ENCODE results near the gene CAMSAP2. TPM values are rescaled to one million over a fixed set of nuclear protein-coding genes. Genes with fewer than 3 reads are reported as not detected.

CAMSAP2 gene
- polyA plus RNA-seq, 2 of the 4 experiments (the other 2 are of a cell fraction), result 17.3 to 28.5 TPM

DNA sequence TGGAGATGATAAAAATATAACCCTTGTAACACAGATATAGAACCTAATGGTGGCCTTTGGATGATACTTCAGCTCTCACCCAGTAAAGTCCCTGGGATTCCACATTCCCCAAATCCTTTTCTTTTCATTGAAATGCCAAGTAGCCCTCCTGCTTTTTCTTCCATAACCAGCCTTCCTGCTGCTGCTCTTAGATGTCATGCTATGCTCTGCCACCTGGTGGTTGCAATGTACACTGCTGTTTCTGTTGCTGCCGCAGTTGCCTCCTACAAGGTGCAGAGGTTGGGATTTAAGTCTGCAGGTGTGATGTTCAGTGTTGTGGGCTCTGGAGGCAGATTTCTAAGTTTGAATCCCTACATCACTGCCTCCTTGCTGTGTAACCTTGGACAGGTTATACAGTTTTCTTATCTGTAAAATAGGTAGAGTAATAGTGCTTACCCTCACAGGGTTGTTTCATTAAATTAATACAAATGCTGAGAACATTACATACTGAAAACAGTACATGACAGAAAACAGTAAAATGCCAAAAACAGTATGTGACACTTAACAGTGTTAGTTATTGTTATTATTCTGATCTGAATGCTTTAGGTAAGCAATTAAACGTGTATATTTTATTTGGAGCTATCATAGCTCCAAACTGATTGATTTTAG is 64.3 kb downstream of the CAMSAP2 start:
- Histone ChIP-seq H3K4me1 (peaks cover 9% of the 10 kb centered on the region; the same call in 1 of the 3 replicates), H3K27ac (no peak overlapping the region), H3K4me3 (no peak overlapping the region), H3K4me2 (peak overlapping the region; percentile 6; the same call in 1 of the 3 replicates), H3K9me3 (no peaks in the 10 kb centered on the region)
- ATAC-seq, result peak; percentile 96 to 99
- POLR2A ChIA-PET, result interaction anchor here (1.0 kb wide), 1 partner anchor 133 kb away, joined by 5 read pairs; the partner anchor contains the start of gene DDX59
- peak; percentile 93 for FAIRE-seq
- TF ChIP-seq NFE2L2 (conservative IDR thresholded peaks at IDR 0.05; ENCODE audit: low read length) (no peak), SMC3 (IDR thresholded peaks at IDR 0.05) (peak; percentile 95), RAD21 (conservative IDR thresholded peaks at IDR 0.05 in 1 of 2, IDR thresholded peaks at IDR 0.05 in 1 of 2) (peak; percentile 87 to 89), NR3C1 (IDR thresholded peaks at IDR 0.05) (no peak)
- TF ChIP-seq, protein P1, sequence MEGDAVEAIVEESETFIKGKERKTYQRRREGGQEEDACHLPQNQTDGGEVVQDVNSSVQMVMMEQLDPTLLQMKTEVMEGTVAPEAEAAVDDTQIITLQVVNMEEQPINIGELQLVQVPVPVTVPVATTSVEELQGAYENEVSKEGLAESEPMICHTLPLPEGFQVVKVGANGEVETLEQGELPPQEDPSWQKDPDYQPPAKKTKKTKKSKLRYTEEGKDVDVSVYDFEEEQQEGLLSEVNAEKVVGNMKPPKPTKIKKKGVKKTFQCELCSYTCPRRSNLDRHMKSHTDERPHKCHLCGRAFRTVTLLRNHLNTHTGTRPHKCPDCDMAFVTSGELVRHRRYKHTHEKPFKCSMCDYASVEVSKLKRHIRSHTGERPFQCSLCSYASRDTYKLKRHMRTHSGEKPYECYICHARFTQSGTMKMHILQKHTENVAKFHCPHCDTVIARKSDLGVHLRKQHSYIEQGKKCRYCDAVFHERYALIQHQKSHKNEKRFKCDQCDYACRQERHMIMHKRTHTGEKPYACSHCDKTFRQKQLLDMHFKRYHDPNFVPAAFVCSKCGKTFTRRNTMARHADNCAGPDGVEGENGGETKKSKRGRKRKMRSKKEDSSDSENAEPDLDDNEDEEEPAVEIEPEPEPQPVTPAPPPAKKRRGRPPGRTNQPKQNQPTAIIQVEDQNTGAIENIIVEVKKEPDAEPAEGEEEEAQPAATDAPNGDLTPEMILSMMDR (IDR thresholded peaks at IDR 0.05), result peak; percentile 93
- DNase-seq (ENCODE audit: low read depth in 1 of 2, low spot score in 1 of 2), result peak; percentile 81 to 84
- WGBS (ENCODE audit: missing lambda C conversion rate), result 43% methylated on average over 2 of the region's 2 CpGs
- CTCF ChIA-PET, result interaction anchor here (0.5 to 6.0 kb wide), 35 partner anchors 9 to 367 kb away, joined by 3 to 68 read pairs (median 4); partner anchors contain the start of genes DDX59 and KIF14

DNA sequence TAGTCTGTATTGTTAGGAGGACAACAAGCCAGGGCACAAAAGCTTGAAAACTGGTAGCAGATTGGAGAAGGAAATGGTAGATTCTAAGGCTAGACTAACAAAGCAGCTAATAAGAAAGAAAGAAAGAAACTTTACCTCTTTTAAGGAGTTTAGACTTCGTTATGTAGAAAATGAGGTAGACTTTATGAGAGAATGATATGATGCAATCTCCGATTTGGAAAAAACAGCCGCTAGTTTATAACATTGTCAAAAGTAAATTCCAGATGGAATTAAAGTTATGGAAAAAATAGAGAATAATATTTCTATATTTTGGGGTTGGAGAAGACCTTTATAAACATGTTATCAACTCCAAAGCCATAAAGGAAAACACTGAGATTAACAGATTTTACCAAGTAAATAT is 67.0 kb downstream of the CAMSAP2 start:
- H3K9me3 ChIP-seq, result no peaks in the 10 kb centered on the region
- H3K27ac ChIP-seq, result no peak overlapping the region
- peaks cover 9% of the 10 kb centered on the region; the same call in 1 of the 3 replicates for H3K4me1 ChIP-seq
- ChIA-PET POLR2A (no interaction called here), CTCF (interaction anchor here (0.8 to 4.0 kb wide), 4 partner anchors 136 to 247 kb away, joined by 3 to 24 read pairs (median 5); partner anchors contain the start of gene DDX59)
- ATAC-seq (no peak), DNase-seq (ENCODE audit: low read depth in 1 of 2, low spot score in 1 of 2) (no peak), FAIRE-seq (no peak)
- whole genome bisulfite sequencing (ENCODE audit: missing lambda C conversion rate), result 92% methylated on average over 3 of the region's 3 CpGs
- TF ChIP-seq FOSL2 (IDR thresholded peaks at IDR 0.05) (no peak), FOSL2 (CRISPR knock-in tag; IDR thresholded peaks at IDR 0.05) (no peak), HOXB5 (CRISPR knock-in tag; IDR thresholded peaks at IDR 0.05) (no peak), JUNB (IDR thresholded peaks at IDR 0.05) (no peak), NPAS2 (CRISPR knock-in tag; IDR thresholded peaks at IDR 0.05; ENCODE audit: borderline replicate concordance) (no peak), MYC (IDR thresholded peaks at IDR 0.05; ENCODE audit: borderline replicate concordance, low read length) (no peak)
- no peak overlapping the region for H3K4me3 ChIP-seq
- no peak overlapping the region for H3K4me2 ChIP-seq

DNA sequence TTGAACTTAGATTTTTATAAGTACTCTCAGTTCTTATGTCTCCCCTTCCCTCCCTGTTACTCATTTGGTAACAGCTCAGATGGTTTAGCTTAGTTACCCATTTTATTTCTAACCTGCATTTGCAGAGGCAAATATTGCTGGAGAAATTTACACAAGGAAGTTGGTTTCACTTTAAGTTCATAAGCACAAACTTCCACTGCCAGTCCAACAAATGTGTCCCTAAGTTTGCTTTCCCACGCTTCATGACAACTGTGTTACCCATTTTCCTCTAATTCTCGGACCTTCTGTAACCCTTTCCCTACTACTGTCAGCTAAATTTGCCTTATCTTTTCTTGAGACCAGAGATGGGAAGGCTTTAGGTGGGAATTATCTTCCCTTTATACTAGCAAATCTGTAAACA is 70.2 kb downstream of the CAMSAP2 start:
- WGBS (ENCODE audit: missing lambda C conversion rate), result 90% methylated on average over 2 of the region's 2 CpGs
- FAIRE-seq, result no peak
- no peak for DNase-seq (ENCODE audit: low read depth in 1 of 2, low spot score in 1 of 2)
- ATAC-seq, result no peak
- Histone ChIP-seq H3K27ac (no peak overlapping the region), H3K4me3 (no peak overlapping the region), H3K4me2 (no peak overlapping the region), H3K9me3 (no peaks in the 10 kb centered on the region), H3K4me1 (no peaks in the 10 kb centered on the region)
- ChIA-PET CTCF (interaction anchor here (1.9 to 2.2 kb wide), 2 partner anchors 18 to 175 kb away, joined by 4 to 6 read pairs; no protein-coding TSS in a partner anchor), POLR2A (no interaction called here)
- TF ChIP-seq RAD21 (conservative IDR thresholded peaks at IDR 0.05 in 1 of 2, IDR thresholded peaks at IDR 0.05 in 1 of 2) (no peak), RFX5 (IDR thresholded peaks at IDR 0.05) (no peak), CHD4 (IDR thresholded peaks at IDR 0.05; ENCODE audit: borderline replicate concordance) (no peak), POLR2A (IDR thresholded peaks at IDR 0.05; ENCODE audit: low read length) (no peak), KDM1A (IDR thresholded peaks at IDR 0.05; ENCODE audit: low read depth) (no peak), ZC3H11A (IDR thresholded peaks at IDR 0.05) (no peak), HDAC2 (IDR thresholded peaks at IDR 0.05) (no peak), ZNF302 (CRISPR knock-in tag; IDR thresholded peaks at IDR 0.05) (no peak), RCOR1 (IDR thresholded peaks at IDR 0.05; ENCODE audit: low read depth, low read length) (no peak), SREBF2 (IDR thresholded peaks at IDR 0.05) (no peak), CHD2 (IDR thresholded peaks at IDR 0.05; ENCODE audit: low read length, partially characterized antibody) (no peak), JUN (IDR thresholded peaks at IDR 0.05) (no peak)
- TF ChIP-seq, protein P2, sequence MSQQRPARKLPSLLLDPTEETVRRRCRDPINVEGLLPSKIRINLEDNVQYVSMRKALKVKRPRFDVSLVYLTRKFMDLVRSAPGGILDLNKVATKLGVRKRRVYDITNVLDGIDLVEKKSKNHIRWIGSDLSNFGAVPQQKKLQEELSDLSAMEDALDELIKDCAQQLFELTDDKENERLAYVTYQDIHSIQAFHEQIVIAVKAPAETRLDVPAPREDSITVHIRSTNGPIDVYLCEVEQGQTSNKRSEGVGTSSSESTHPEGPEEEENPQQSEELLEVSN (IDR thresholded peaks at IDR 0.05; ENCODE audit: borderline replicate concordance, low read depth), result no peak
- TF ChIP-seq, protein P3, sequence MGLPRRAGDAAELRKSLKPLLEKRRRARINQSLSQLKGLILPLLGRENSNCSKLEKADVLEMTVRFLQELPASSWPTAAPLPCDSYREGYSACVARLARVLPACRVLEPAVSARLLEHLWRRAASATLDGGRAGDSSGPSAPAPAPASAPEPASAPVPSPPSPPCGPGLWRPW (IDR thresholded peaks at IDR 0.05), result no peak

All from A549 (cell line).